BLaER1 (cell line): ENCODE measurements around the gene NHP2.
A peak's percentile ranks its signal among the peaks of the same experiment; 100 is the strongest.

Experiments used
- H3K27ac ChIP-seq: shearing (Covaris generic); formaldehyde crosslinking; 2 replicates; pipeline ENCODE4 v1.8.1; 2022
- H3K27me3 ChIP-seq: shearing (Covaris generic); formaldehyde crosslinking; 2 replicates; pipeline ENCODE4 v1.8.1; 2022
- H3K36me3 ChIP-seq: shearing (Covaris generic); formaldehyde crosslinking; 2 replicates; pipeline ENCODE4 v1.8.1; 2022
- H3K4me1 ChIP-seq: shearing (Covaris generic); formaldehyde crosslinking; 2 replicates; pipeline ENCODE4 v1.8.1; 2022
- H3K4me2 ChIP-seq: shearing (Covaris generic); formaldehyde crosslinking; 2 replicates; pipeline ENCODE4 v1.8.1; 2022
- H3K4me3 ChIP-seq: shearing (Covaris generic); formaldehyde crosslinking; 2 replicates; pipeline ENCODE4 v1.8.1; 2022
- H3K9ac ChIP-seq: shearing (Covaris generic); formaldehyde crosslinking; 2 replicates; pipeline ENCODE4 v1.8.1; 2022
- H3K9me3 ChIP-seq: shearing (Covaris generic); formaldehyde crosslinking; 2 replicates; pipeline ENCODE4 v1.8.1; 2022
- H4K20me1 ChIP-seq: shearing (Covaris generic); formaldehyde crosslinking; 2 replicates; pipeline ENCODE4 v1.8.1; 2022
- Cebpa-rat ChIP-seq: shearing (Covaris generic); IDR thresholded peaks from 2 replicates; pipeline ENCODE4 v1.8.1; 2022

Gene NHP2

GRCh38 chr5:178116143-178116885 is 37.4 kb downstream of the NHP2 start:
- Histone ChIP-seq H3K9ac (peak overlapping the region; percentile 86), H4K20me1 (no peaks in the 10 kb centered on the region), H3K27me3 (no peaks in the 10 kb centered on the region), H3K4me1 (peaks cover 79% of the 10 kb centered on the region), H3K27ac (peak overlapping the region; percentile 96), H3K36me3 (no peaks in the 10 kb centered on the region; the same call in 1 of the 2 replicates), H3K4me3 (peak overlapping the region; percentile 83), H3K9me3 (no peaks in the 10 kb centered on the region), H3K4me2 (peak overlapping the region; percentile 99)
- TF ChIP-seq Cebpa-rat = no peak

DNA sequence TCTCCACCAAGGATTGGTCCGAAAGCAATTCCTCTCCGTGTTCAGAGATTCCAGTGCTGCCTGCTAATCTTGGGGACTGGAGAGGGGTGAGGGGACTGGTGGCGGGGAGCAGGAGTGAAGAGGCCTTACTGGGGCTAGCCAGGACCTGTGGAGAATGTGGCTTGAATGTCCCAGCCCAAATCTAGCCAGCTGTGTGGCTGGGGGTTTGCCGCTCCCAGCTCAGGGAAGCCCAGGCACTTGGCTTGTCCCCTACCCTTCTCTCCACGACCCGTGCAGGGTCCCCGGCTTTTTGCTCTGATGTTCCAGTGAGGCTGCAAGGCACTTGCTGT is 37.9 kb downstream of the NHP2 start:
- H4K20me1 ChIP-seq = no peaks in the 10 kb centered on the region
- H3K9ac ChIP-seq = peak overlapping the region; percentile 86
- H3K36me3 ChIP-seq = no peaks in the 10 kb centered on the region; the same call in 1 of the 2 replicates
- peak overlapping the region; percentile 99 for H3K4me2 ChIP-seq
- peak overlapping the region; percentile 96 for H3K27ac ChIP-seq
- H3K9me3 ChIP-seq = no peaks in the 10 kb centered on the region
- H3K4me1 ChIP-seq = peaks cover 74% of the 10 kb centered on the region
- H3K27me3 ChIP-seq = no peaks in the 10 kb centered on the region
- no peak for TF ChIP-seq Cebpa-rat
- peak overlapping the region; percentile 83 for H3K4me3 ChIP-seq

- Histone ChIP-seq H3K4me1 (peaks cover 69% of the 10 kb centered on the region), H3K27ac (peak overlapping the region; percentile 96), H3K9me3 (no peaks in the 10 kb centered on the region), H3K36me3 (no peaks in the 10 kb centered on the region; the same call in 1 of the 2 replicates), H3K4me2 (peak overlapping the region; percentile 99), H3K4me3 (peak overlapping the region; percentile 83), H4K20me1 (no peaks in the 10 kb centered on the region), H3K27me3 (no peaks in the 10 kb centered on the region), H3K9ac (peak overlapping the region; percentile 86)
- TF ChIP-seq Cebpa-rat = no peak
These were observed 38.4 kb downstream of the NHP2 start for GRCh38 chr5:178115136-178115813.

DNA sequence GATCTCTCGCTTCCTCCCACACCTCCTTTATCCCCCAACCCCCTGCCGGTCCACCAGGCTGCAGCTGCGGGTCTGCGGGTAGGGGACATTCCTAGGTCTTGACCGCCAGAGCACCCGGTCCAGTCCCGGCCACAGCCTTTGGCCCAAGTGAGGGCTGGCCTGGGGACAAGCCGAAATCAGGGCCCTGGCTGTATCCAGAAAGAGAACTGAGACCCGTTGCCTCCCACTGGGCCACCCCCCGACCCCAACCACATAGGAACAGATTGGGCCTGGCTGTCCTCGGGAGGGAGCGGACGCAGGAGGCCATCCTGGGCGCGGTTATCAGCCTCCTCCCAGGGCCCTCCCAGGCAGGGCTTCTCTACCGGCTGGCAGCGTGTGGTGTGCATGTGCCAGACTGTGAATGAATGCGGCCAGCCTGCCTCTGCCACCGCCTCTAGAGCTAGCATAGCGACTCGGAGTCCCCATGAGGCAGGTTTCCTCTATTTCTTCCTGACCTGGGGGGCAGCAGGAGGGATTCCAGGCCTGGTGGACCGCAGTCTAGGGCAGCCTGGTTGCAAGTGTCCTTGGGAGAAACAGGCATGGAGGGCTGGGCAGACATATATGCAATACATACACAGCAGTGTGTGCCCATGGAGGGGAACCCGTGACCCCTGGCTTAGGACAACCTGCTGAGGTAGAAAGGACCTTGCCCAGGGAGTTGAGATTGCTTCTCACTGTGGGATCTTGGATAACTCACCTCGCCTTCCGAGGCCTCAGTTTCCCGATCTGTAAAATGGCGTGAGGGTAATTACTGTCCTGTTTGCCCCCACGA is 39.2 kb downstream of the NHP2 start:
- no peaks in the 10 kb centered on the region for H4K20me1 ChIP-seq
- peak overlapping the region; percentile 99 for H3K4me2 ChIP-seq
- H3K4me3 ChIP-seq = peak overlapping the region; percentile 83
- H3K36me3 ChIP-seq = no peaks in the 10 kb centered on the region
- TF ChIP-seq Cebpa-rat = no peak
- H3K27ac ChIP-seq = peak overlapping the region; percentile 96
- H3K4me1 ChIP-seq = peaks cover 63% of the 10 kb centered on the region
- peak overlapping the region; percentile 86 for H3K9ac ChIP-seq
- no peaks in the 10 kb centered on the region for H3K27me3 ChIP-seq
- no peaks in the 10 kb centered on the region for H3K9me3 ChIP-seq

- Histone ChIP-seq H3K9ac (peak overlapping the region; percentile 86), H3K4me1 (peaks cover 63% of the 10 kb centered on the region), H3K36me3 (no peaks in the 10 kb centered on the region), H3K27ac (peak overlapping the region; percentile 96), H3K27me3 (no peaks in the 10 kb centered on the region), H3K9me3 (no peaks in the 10 kb centered on the region), H3K4me3 (peak overlapping the region; percentile 83), H4K20me1 (no peaks in the 10 kb centered on the region), H3K4me2 (peak overlapping the region; percentile 99)
- TF ChIP-seq Cebpa-rat = no peak
These were observed 39.8 kb downstream of the NHP2 start for GRCh38 chr5:178113841-178114324.

GRCh38 chr5:178113141-178113787 is 40.4 kb downstream of the NHP2 start, which contains the start of gene N4BP3:
N4BP3 (plus strand) TSS chr5:178113532; CDS start chr5:178119584, 6,052 bp downstream.
- Histone ChIP-seq H3K27ac (peak within 1 kb of the TSS; percentile 96), H3K9me3 (no peaks in the 10 kb centered on the region), H3K9ac (peak within 1 kb of the TSS; percentile 86), H3K4me2 (peak within 1 kb of the TSS; percentile 99), H3K4me3 (peak within 1 kb of the TSS; percentile 83), H3K27me3 (no peaks in the 10 kb centered on the region), H4K20me1 (no peaks in the 10 kb centered on the region), H3K36me3 (no peaks in the 10 kb centered on the region), H3K4me1 (peaks cover 63% of the 10 kb centered on the region)
- TF ChIP-seq Cebpa-rat = no peak

DNA sequence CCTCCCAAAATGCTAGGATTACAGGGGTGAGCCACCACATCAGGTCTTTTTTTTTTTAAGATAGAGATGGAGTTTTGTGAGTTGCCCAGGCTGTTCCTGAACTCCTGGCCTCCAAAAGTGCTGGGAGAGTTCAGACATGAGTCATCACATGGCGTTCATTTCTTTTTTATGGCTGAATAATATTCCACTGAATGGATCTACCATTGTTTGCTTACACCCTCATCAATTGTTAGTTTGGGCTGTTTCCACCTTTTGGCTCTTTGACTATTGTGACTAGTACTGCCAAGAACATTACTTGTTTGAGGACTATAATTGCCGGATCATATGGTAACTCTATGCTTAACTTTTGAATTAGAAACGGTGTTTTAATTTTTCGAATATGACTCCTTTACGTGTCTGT is 41.1 kb downstream of the NHP2 start:
- Histone ChIP-seq H3K4me1 (peaks cover 61% of the 10 kb centered on the region), H3K27ac (peak overlapping the region; percentile 96; the same call in 1 of the 2 replicates), H3K36me3 (no peaks in the 10 kb centered on the region), H3K9me3 (no peaks in the 10 kb centered on the region), H4K20me1 (no peaks in the 10 kb centered on the region), H3K4me3 (peak overlapping the region; percentile 83), H3K27me3 (no peaks in the 10 kb centered on the region), H3K9ac (no peak overlapping the region; the same call in 1 of the 2 replicates), H3K4me2 (peak overlapping the region; percentile 99)
- TF ChIP-seq Cebpa-rat = no peak

GRCh38 chr5:178111925-178112324 is 41.8 kb downstream of the NHP2 start:
- Histone ChIP-seq H3K9ac (no peak overlapping the region), H4K20me1 (no peaks in the 10 kb centered on the region), H3K27me3 (no peaks in the 10 kb centered on the region), H3K4me3 (no peak overlapping the region), H3K4me1 (peaks cover 55% of the 10 kb centered on the region), H3K9me3 (no peaks in the 10 kb centered on the region), H3K4me2 (no peak overlapping the region), H3K27ac (no peak overlapping the region), H3K36me3 (no peaks in the 10 kb centered on the region)
- no peak for TF ChIP-seq Cebpa-rat

DNA sequence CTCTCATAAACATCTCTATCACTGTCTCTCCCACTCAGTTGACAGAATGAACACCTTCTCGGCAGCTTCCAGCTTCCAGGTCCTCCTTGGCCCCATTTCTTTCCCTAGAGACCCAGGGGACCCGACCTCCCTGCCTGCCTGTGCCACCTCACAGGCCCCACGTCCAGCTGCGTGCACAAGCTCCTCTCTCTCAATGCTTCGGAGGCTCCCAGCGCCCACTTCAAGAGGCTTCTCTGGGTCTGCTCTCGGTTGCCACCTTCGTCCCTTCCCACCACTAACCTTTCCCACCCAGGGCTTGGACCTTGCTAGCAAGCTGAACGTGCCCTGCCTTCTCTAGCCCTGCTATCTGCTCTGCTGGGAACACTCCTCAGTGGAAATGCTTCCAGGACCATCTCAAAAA is 43.2 kb downstream of the NHP2 start:
- H3K9me3 ChIP-seq = no peaks in the 10 kb centered on the region
- H3K4me1 ChIP-seq = peaks cover 41% of the 10 kb centered on the region

More for the DNA sequence above, 43.2 kb downstream of the NHP2 start:
- Histone ChIP-seq H3K27me3 (no peaks in the 10 kb centered on the region), H3K27ac (no peak overlapping the region), H3K4me3 (no peak overlapping the region), H3K9ac (no peak overlapping the region), H3K4me2 (no peak overlapping the region), H4K20me1 (no peaks in the 10 kb centered on the region), H3K36me3 (no peaks in the 10 kb centered on the region)
- TF ChIP-seq Cebpa-rat = no peak
